Measurements from ENCODE around the gene ZNF516.

DNA sequence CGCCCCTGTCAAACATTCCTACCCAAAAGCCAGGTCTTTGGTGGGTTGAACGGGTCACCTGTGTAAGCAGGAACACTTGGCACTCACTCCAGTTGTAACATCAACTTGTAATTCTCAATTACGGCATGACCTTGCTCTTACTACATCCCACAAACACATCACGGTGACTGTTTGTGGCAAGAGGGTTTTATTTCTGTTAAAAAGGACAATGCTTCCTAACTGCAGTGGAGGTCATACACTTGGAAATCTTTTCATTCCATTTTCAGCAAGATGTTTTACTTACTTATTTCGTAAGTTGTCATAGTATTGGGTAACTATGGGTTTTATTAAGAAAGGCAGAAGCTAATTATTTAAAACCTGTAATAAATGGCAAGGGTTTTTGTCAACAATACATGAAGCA is 126.1 kb downstream of the ZNF516 start:
- TF ChIP-seq, protein P1, sequence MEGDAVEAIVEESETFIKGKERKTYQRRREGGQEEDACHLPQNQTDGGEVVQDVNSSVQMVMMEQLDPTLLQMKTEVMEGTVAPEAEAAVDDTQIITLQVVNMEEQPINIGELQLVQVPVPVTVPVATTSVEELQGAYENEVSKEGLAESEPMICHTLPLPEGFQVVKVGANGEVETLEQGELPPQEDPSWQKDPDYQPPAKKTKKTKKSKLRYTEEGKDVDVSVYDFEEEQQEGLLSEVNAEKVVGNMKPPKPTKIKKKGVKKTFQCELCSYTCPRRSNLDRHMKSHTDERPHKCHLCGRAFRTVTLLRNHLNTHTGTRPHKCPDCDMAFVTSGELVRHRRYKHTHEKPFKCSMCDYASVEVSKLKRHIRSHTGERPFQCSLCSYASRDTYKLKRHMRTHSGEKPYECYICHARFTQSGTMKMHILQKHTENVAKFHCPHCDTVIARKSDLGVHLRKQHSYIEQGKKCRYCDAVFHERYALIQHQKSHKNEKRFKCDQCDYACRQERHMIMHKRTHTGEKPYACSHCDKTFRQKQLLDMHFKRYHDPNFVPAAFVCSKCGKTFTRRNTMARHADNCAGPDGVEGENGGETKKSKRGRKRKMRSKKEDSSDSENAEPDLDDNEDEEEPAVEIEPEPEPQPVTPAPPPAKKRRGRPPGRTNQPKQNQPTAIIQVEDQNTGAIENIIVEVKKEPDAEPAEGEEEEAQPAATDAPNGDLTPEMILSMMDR (IDR thresholded peaks at IDR 0.05) = no peak
- TF ChIP-seq POLR2A (IDR thresholded peaks at IDR 0.05) = no peak
